ENCODE measurements around the gene LSM4. TPM values are rescaled to one million over a fixed set of nuclear protein-coding genes. Genes with fewer than 3 reads are reported as not detected.

The LSM4 gene
- total and polyA plus RNA-seq, 2 of the 13 experiments (the other 11 are each of a cell fraction or from before 2014, with no cell fraction given), result 65.8 to 166 TPM

- TF ChIP-seq FOXP4 (CRISPR knock-in tag; IDR thresholded peaks at IDR 0.05), result no peak
- TF ChIP-seq LRRFIP1 (CRISPR knock-in tag; conservative IDR thresholded peaks at IDR 0.05), result no peak
- no peak for TF ChIP-seq NFYB (CRISPR knock-in tag; IDR thresholded peaks at IDR 0.05)
- no peak; the same call in 1 of the 2 replicates for TF ChIP-seq NFKB2 (CRISPR knock-in tag; IDR thresholded peaks at IDR 0.05; ENCODE audit: borderline replicate concordance)
- no peak for TF ChIP-seq BRF2 (CRISPR knock-in tag; IDR thresholded peaks at IDR 0.05)
- TF ChIP-seq ZNF672 (CRISPR knock-in tag; IDR thresholded peaks at IDR 0.05), result no peak
- TF ChIP-seq ATAD3A (CRISPR knock-in tag; IDR thresholded peaks at IDR 0.05), result no peak
- TF ChIP-seq CSRNP2 (CRISPR knock-in tag; conservative IDR thresholded peaks at IDR 0.05; ENCODE audit: low read depth), result no peak
- no peak for TF ChIP-seq RFX1 (IDR thresholded peaks at IDR 0.05)
- peak; percentile 80 for TF ChIP-seq PATZ1 (CRISPR knock-in tag; IDR thresholded peaks at IDR 0.05)
- TF ChIP-seq ZNF674 (CRISPR knock-in tag; IDR thresholded peaks at IDR 0.05; ENCODE audit: low read depth), result no peak
- 0 out of 2 replicates have a peak, but pooled peaks have one; percentile 7 for TF ChIP-seq HNF1A (IDR thresholded peaks at IDR 0.05; ENCODE audit: low read depth)
- 0 out of 2 replicates have a peak, but pooled peaks have one; percentile 43 for TF ChIP-seq HNF1A (CRISPR knock-in tag; IDR thresholded peaks at IDR 0.05; ENCODE audit: borderline replicate concordance)
- no peak for TF ChIP-seq EHMT2 (IDR thresholded peaks at IDR 0.05; ENCODE audit: borderline replicate concordance, low read depth, low read length)
Observed at GRCh38 chr19:18317961-18318800, 4.7 kb downstream of the LSM4 start (continued).
